Measurements from ENCODE around the gene KIAA0513. TPM values are rescaled to one million over a fixed set of nuclear protein-coding genes. Genes with fewer than 3 reads are reported as not detected.

KIAA0513 gene
- total and polyA plus RNA-seq, 2 donors (not counting 3 experiments of a cell fraction or from before 2014, with no cell fraction given), result 1.8 to 4.3 TPM

DNA sequence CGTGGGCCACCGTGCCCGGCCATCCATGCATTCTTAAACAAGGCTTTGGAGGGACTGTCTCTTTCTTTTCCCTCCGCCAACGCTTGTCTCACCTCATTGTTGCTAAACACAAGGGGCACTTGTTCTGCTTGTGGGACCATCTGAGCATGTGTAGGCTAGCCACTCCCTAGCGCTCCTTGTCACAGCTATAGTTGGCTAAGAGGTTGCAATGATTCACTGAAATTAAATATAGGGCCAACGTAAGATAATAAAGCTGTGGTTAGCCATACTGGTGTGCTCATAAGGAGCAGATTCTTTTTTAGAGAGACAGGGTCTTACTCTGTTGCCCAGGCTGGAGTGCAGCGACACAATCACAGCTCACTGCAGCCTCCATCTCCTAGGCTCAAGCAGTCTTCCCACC lies 41.2 kb downstream of the KIAA0513 start:
- Histone ChIP-seq H3K27ac (ENCODE audit: insufficient read depth, low read depth, low read length) (no peak overlapping the region), H4K20me1 (replicated peaks; ENCODE audit: control insufficient read depth, extremely low read depth, insufficient read depth, low read length) (no peaks in the 10 kb centered on the region), H3K9me3 (replicated peaks; ENCODE audit: control insufficient read depth, insufficient read depth, low read length) (no peaks in the 10 kb centered on the region), H3K4me2 (ENCODE audit: insufficient read depth, low read length) (no peak overlapping the region), H3K9me1 (replicated peaks; ENCODE audit: control insufficient read depth, extremely low read depth, insufficient read depth, low read length) (no peaks in the 10 kb centered on the region), H3K4me3 (replicated peaks in 1 of 3; ENCODE audit: insufficient read depth in 1 of 3, low read depth in 1 of 3, low read length in 3 of 3) (no peak overlapping the region), H3K9ac (replicated peaks; ENCODE audit: extremely low read depth, insufficient read depth, low read length) (no peak overlapping the region), H3K27me3 (ENCODE audit: control insufficient read depth in 2 of 2, insufficient read depth in 2 of 2, low read length in 2 of 2) (no peaks in the 10 kb centered on the region), H2AFZ (ENCODE audit: low read depth, low read length) (no peak overlapping the region), H3K4me1 (ENCODE audit: control insufficient read depth, extremely low read depth, insufficient read depth, low read length) (peaks cover under 1% of the 10 kb centered on the region), H3K36me3 (ENCODE audit: control insufficient read depth in 2 of 2, extremely low read depth in 1 of 2, insufficient read depth in 2 of 2, low read length in 2 of 2) (no peaks in the 10 kb centered on the region), H3K79me2 (ENCODE audit: control insufficient read depth, insufficient read depth, low read length) (no peaks in the 10 kb centered on the region)
- POLR2A ChIA-PET, result interaction anchor here (0.7 kb wide), 1 partner anchor 9 kb away, joined by 3 read pairs; no protein-coding TSS in a partner anchor
- dilution Hi-C loops (cut with MboI; ENCODE audit: extremely low pct_ligation_motif_present, low sequenced_read_pairs) (no loop called here), intact Hi-C loops (cut with micrococcal nuclease) (no loop called here)
- no TSS peak for BruUV-seq (replicated peaks)
- no peak for TF ChIP-seq FOS (IDR thresholded peaks at IDR 0.05; ENCODE audit: borderline replicate concordance, insufficient read depth, low read length)
- no peak for TF ChIP-seq JUN (IDR thresholded peaks at IDR 0.05; ENCODE audit: borderline replicate concordance, insufficient read depth, insufficient read length, low read depth)
- no peak for TF ChIP-seq MYC (IDR thresholded peaks at IDR 0.05; ENCODE audit: low read depth, low read length)
- no peak for TF ChIP-seq MAX (IDR thresholded peaks at IDR 0.05; ENCODE audit: insufficient read depth, insufficient read length)
- TF ChIP-seq POLR2A (IDR thresholded peaks at IDR 0.05; ENCODE audit: low read depth, low read length), result no peak
- CTCF ChIA-PET, result interaction anchor here (0.8 to 2.5 kb wide), 2 partner anchors 18 to 22 kb away, joined by 3 to 13 read pairs; no protein-coding TSS in a partner anchor
- DNase-seq (ENCODE audit: low read depth, low spot score) (no peak), FAIRE-seq (no peak)

- no peak overlapping the region for H2AFZ ChIP-seq (ENCODE audit: low read depth, low read length)
- intact Hi-C loops (cut with micrococcal nuclease) (no loop called here), dilution Hi-C loops (cut with MboI; ENCODE audit: extremely low pct_ligation_motif_present, low sequenced_read_pairs) (no loop called here)
- no TSS peak for BruUV-seq (replicated peaks)
- POLR2A ChIA-PET, result interaction anchor here (0.7 kb wide), 1 partner anchor 9 kb away, joined by 3 read pairs; no protein-coding TSS in a partner anchor
- no peak overlapping the region for H3K4me3 ChIP-seq (replicated peaks in 1 of 3; ENCODE audit: insufficient read depth in 1 of 3, low read depth in 1 of 3, low read length in 3 of 3)
- TF ChIP-seq POLR2AphosphoS5 (IDR thresholded peaks at IDR 0.05; ENCODE audit: insufficient read depth, low read depth, low read length), result no peak
- TF ChIP-seq MAX (IDR thresholded peaks at IDR 0.05; ENCODE audit: insufficient read depth, insufficient read length), result no peak
- no peak for TF ChIP-seq GATA2 (IDR thresholded peaks at IDR 0.05; ENCODE audit: insufficient read depth, insufficient read length, low read depth, low read length)
- TF ChIP-seq JUN (IDR thresholded peaks at IDR 0.05; ENCODE audit: borderline replicate concordance, insufficient read depth, insufficient read length, low read depth), result no peak
- TF ChIP-seq EZH2 (IDR thresholded peaks at IDR 0.05; ENCODE audit: borderline replicate concordance, low read depth, low read length, severe bottlenecking), result no peak
- no peak for TF ChIP-seq MYC (IDR thresholded peaks at IDR 0.05; ENCODE audit: low read depth, low read length)
- TF ChIP-seq CTCF (IDR thresholded peaks at IDR 0.05; ENCODE audit: extremely low read depth in 1 of 2, insufficient read depth in 1 of 2, low read depth in 1 of 2, low read length in 2 of 2), result no peak
- TF ChIP-seq FOS (IDR thresholded peaks at IDR 0.05; ENCODE audit: borderline replicate concordance, insufficient read depth, low read length), result no peak
- TF ChIP-seq POLR2A (IDR thresholded peaks at IDR 0.05; ENCODE audit: low read depth, low read length), result no peak
- no peaks in the 10 kb centered on the region for H3K9me3 ChIP-seq (replicated peaks; ENCODE audit: control insufficient read depth, insufficient read depth, low read length)
- H3K27me3 ChIP-seq (ENCODE audit: control insufficient read depth in 2 of 2, insufficient read depth in 2 of 2, low read length in 2 of 2), result no peaks in the 10 kb centered on the region
- no peaks in the 10 kb centered on the region for H3K79me2 ChIP-seq (ENCODE audit: control insufficient read depth, insufficient read depth, low read length)
- H3K27ac ChIP-seq (ENCODE audit: insufficient read depth, low read depth, low read length), result no peak overlapping the region
- no peaks in the 10 kb centered on the region for H3K36me3 ChIP-seq (ENCODE audit: control insufficient read depth in 2 of 2, extremely low read depth in 1 of 2, insufficient read depth in 2 of 2, low read length in 2 of 2)
- H4K20me1 ChIP-seq (replicated peaks; ENCODE audit: control insufficient read depth, extremely low read depth, insufficient read depth, low read length), result no peaks in the 10 kb centered on the region
- H3K9ac ChIP-seq (replicated peaks; ENCODE audit: extremely low read depth, insufficient read depth, low read length), result no peak overlapping the region
- no peaks in the 10 kb centered on the region for H3K9me1 ChIP-seq (replicated peaks; ENCODE audit: control insufficient read depth, extremely low read depth, insufficient read depth, low read length)
- no peak for DNase-seq (ENCODE audit: low read depth, low spot score)
- no peak overlapping the region for H3K4me2 ChIP-seq (ENCODE audit: insufficient read depth, low read length)
- no peak for FAIRE-seq
- no peaks in the 10 kb centered on the region for H3K4me1 ChIP-seq (ENCODE audit: control insufficient read depth, extremely low read depth, insufficient read depth, low read length)
- CTCF ChIA-PET, result interaction anchor here (0.8 to 2.5 kb wide), 2 partner anchors 18 to 22 kb away, joined by 3 to 13 read pairs; no protein-coding TSS in a partner anchor
These were observed 41.6 kb downstream of the KIAA0513 start for GRCh38 chr16:85069171-85069570.

Data from endothelial cell of umbilical vein (primary cell).